ENCODE measurements around the gene DRAXIN.

- TF ChIP-seq CTCF (IDR thresholded peaks at IDR 0.05): no peak
- no peak for TF ChIP-seq POLR2A (IDR thresholded peaks at IDR 0.05)
These were observed 77.8 kb downstream of the DRAXIN start for GRCh38 chr1:11769274-11769673.
